ENCODE results near the gene ZNF556.

GRCh38 chr19:2923510-2923909 lies 56.4 kb downstream of the ZNF556 start:
- TF ChIP-seq CTCF (conservative IDR thresholded peaks at IDR 0.05; ENCODE audit: low read length) (no peak), EZH2phosphoT487 (IDR thresholded peaks at IDR 0.05; ENCODE audit: borderline replicate concordance, low read depth, low read length) (no peak)

Measured in OCI-LY7 (cell line).